Measurements from ENCODE around the gene DDX18. TPM values are rescaled to one million over a fixed set of nuclear protein-coding genes. Genes with fewer than 3 reads are reported as not detected.

Gene DDX18
- total RNA-seq, 1 experiment from 2014 or later, result 88.0 TPM

DNA sequence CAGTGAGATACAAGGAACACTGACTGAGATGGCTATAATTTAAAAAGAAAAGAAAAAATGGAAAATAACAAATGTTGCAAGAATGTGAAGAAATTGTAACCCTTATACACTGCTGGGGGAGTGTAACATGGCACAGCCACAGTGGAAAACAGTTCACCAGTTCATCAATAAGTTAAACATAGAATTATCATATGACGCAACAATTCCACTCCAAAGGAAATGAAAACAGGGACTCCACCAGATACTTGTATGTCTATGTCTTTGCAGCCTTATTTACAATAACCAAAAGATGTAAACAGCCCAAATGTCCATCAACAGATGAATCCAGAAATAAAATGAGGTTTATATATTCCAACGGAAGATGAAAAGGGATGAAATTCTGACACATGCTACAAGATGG, 30.8 kb downstream of the DDX18 start:
- Histone ChIP-seq H3K27me3 (ENCODE audit: low read length) (no peaks in the 10 kb centered on the region), H3K9ac (ENCODE audit: low read length) (no peak overlapping the region), H3K4me2 (ENCODE audit: low read depth, low read length, poor library complexity, severe bottlenecking) (no peak overlapping the region), H3K36me3 (ENCODE audit: insufficient read depth, low read length) (no peaks in the 10 kb centered on the region), H3K79me2 (ENCODE audit: low read length) (no peaks in the 10 kb centered on the region), H3K9me2 (replicated peaks; ENCODE audit: insufficient read depth, low read length) (0 out of 2 replicates have a peak, but pooled peaks cover 2% of the 10 kb centered on the region), H3K4me3 (ENCODE audit: low read length) (no peak overlapping the region), H3K9me3 (ENCODE audit: low read length) (no peaks in the 10 kb centered on the region), H2AFZ (ENCODE audit: low read length) (no peak overlapping the region), H3K27ac (ENCODE audit: low read length) (no peak overlapping the region), H4K20me1 (ENCODE audit: insufficient read depth, low read depth, low read length) (no peaks in the 10 kb centered on the region), H3K4me1 (ENCODE audit: low read length) (no peaks in the 10 kb centered on the region)
- DNase-seq, result no peak

GRCh38 chr2:117850015-117850414, 35.5 kb downstream of the DDX18 start:
- H3K36me3 ChIP-seq (ENCODE audit: insufficient read depth, low read length), result no peaks in the 10 kb centered on the region
- H3K4me3 ChIP-seq (ENCODE audit: low read length), result no peak overlapping the region
- H3K4me2 ChIP-seq (ENCODE audit: low read depth, low read length, poor library complexity, severe bottlenecking), result no peak overlapping the region
- H4K20me1 ChIP-seq (ENCODE audit: insufficient read depth, low read depth, low read length), result no peaks in the 10 kb centered on the region
- no peak overlapping the region for H3K9ac ChIP-seq (ENCODE audit: low read length)
- no peaks in the 10 kb centered on the region for H3K9me2 ChIP-seq (replicated peaks; ENCODE audit: insufficient read depth, low read length)
- no peaks in the 10 kb centered on the region for H3K79me2 ChIP-seq (ENCODE audit: low read length)
- no peak for DNase-seq
- no peak overlapping the region for H2AFZ ChIP-seq (ENCODE audit: low read length)
- no peaks in the 10 kb centered on the region for H3K27me3 ChIP-seq (ENCODE audit: low read length)
- no peak overlapping the region for H3K27ac ChIP-seq (ENCODE audit: low read length)
- H3K4me1 ChIP-seq (ENCODE audit: low read length), result no peaks in the 10 kb centered on the region
- H3K9me3 ChIP-seq (ENCODE audit: low read length), result no peaks in the 10 kb centered on the region

DNA sequence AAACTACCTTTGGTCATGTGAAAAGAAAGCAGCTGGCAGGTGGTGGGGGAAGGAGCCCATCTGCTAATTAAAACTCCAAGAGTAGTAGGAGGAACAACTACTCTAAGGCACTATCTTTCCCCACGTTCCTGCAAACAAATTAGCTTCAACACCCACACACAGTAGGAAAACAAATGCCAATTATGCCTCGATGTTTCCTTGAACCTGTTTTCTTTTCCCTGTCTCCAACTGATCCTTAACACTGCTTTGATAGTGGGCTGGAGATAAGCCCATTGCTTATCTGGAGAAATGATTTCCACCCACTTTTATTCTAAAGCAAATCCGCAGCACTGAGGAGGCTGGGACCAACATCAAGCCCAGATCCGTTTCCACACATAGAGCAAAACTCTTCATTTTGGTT, 36.0 kb downstream of the DDX18 start:
- H3K4me3 ChIP-seq (ENCODE audit: low read length), result no peak overlapping the region
- H3K79me2 ChIP-seq (ENCODE audit: low read length), result no peaks in the 10 kb centered on the region
- no peaks in the 10 kb centered on the region for H3K27me3 ChIP-seq (ENCODE audit: low read length)
- no peak for DNase-seq
- no peaks in the 10 kb centered on the region for H3K9me3 ChIP-seq (ENCODE audit: low read length)
- H3K9me2 ChIP-seq (replicated peaks; ENCODE audit: insufficient read depth, low read length), result no peaks in the 10 kb centered on the region
- H3K4me1 ChIP-seq (ENCODE audit: low read length), result no peaks in the 10 kb centered on the region
- no peak overlapping the region for H3K9ac ChIP-seq (ENCODE audit: low read length)
- H3K4me2 ChIP-seq (ENCODE audit: low read depth, low read length, poor library complexity, severe bottlenecking), result no peak overlapping the region
- no peak overlapping the region for H3K27ac ChIP-seq (ENCODE audit: low read length)
- no peaks in the 10 kb centered on the region for H4K20me1 ChIP-seq (ENCODE audit: insufficient read depth, low read depth, low read length)
- H3K36me3 ChIP-seq (ENCODE audit: insufficient read depth, low read length), result no peaks in the 10 kb centered on the region
- H2AFZ ChIP-seq (ENCODE audit: low read length), result no peak overlapping the region

GRCh38 chr2:117851969-117852368, 37.5 kb downstream of the DDX18 start:
- Histone ChIP-seq H3K9me2 (replicated peaks; ENCODE audit: insufficient read depth, low read length) (no peaks in the 10 kb centered on the region), H3K27ac (ENCODE audit: low read length) (no peak overlapping the region), H2AFZ (ENCODE audit: low read length) (no peak overlapping the region), H3K27me3 (ENCODE audit: low read length) (no peaks in the 10 kb centered on the region), H3K4me2 (ENCODE audit: low read depth, low read length, poor library complexity, severe bottlenecking) (no peak overlapping the region), H3K9ac (ENCODE audit: low read length) (no peak overlapping the region), H3K4me3 (ENCODE audit: low read length) (no peak overlapping the region), H3K79me2 (ENCODE audit: low read length) (no peaks in the 10 kb centered on the region), H4K20me1 (ENCODE audit: insufficient read depth, low read depth, low read length) (no peaks in the 10 kb centered on the region), H3K4me1 (ENCODE audit: low read length) (no peaks in the 10 kb centered on the region), H3K9me3 (ENCODE audit: low read length) (no peaks in the 10 kb centered on the region), H3K36me3 (ENCODE audit: insufficient read depth, low read length) (no peaks in the 10 kb centered on the region)
- DNase-seq, result no peak

DNA sequence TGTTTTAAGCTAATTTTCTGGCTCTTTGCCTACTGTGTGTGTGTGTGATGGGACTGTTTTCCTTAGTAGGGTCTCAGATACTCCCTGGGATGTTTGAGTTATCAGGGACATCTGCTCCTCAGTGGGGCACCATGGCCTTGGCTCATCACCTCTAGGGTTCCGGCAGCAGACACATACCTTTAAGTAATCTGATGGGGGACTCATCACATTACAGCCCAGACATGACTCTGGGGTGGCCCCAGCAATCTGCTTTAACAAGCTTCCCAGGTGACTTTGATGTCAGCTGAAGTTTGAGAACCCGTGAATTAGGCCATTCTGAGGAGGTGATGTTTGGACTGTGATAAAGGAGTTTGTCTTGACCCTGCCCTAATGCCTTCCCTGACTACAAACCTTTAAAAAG, 38.8 kb downstream of the DDX18 start:
- no peaks in the 10 kb centered on the region for H3K79me2 ChIP-seq (ENCODE audit: low read length)
- no peak overlapping the region for H3K27ac ChIP-seq (ENCODE audit: low read length)
- H3K4me3 ChIP-seq (ENCODE audit: low read length), result no peak overlapping the region
- no peaks in the 10 kb centered on the region for H3K9me2 ChIP-seq (replicated peaks; ENCODE audit: insufficient read depth, low read length)
- H3K4me2 ChIP-seq (ENCODE audit: low read depth, low read length, poor library complexity, severe bottlenecking), result no peak overlapping the region
- no peak overlapping the region for H3K9ac ChIP-seq (ENCODE audit: low read length)
- H2AFZ ChIP-seq (ENCODE audit: low read length), result no peak overlapping the region
- H4K20me1 ChIP-seq (ENCODE audit: insufficient read depth, low read depth, low read length), result no peaks in the 10 kb centered on the region
- H3K4me1 ChIP-seq (ENCODE audit: low read length), result no peaks in the 10 kb centered on the region
- no peaks in the 10 kb centered on the region for H3K27me3 ChIP-seq (ENCODE audit: low read length)
- DNase-seq, result no peak
- no peaks in the 10 kb centered on the region for H3K36me3 ChIP-seq (ENCODE audit: insufficient read depth, low read length)
- H3K9me3 ChIP-seq (ENCODE audit: low read length), result no peaks in the 10 kb centered on the region

- Histone ChIP-seq H4K20me1 (ENCODE audit: insufficient read depth, low read depth, low read length) (no peaks in the 10 kb centered on the region), H3K79me2 (ENCODE audit: low read length) (no peaks in the 10 kb centered on the region), H3K27me3 (ENCODE audit: low read length) (no peaks in the 10 kb centered on the region), H3K4me2 (ENCODE audit: low read depth, low read length, poor library complexity, severe bottlenecking) (no peak overlapping the region), H3K9ac (ENCODE audit: low read length) (no peak overlapping the region), H3K36me3 (ENCODE audit: insufficient read depth, low read length) (no peaks in the 10 kb centered on the region), H3K9me2 (replicated peaks; ENCODE audit: insufficient read depth, low read length) (no peaks in the 10 kb centered on the region), H3K27ac (ENCODE audit: low read length) (no peak overlapping the region), H3K9me3 (ENCODE audit: low read length) (no peaks in the 10 kb centered on the region), H3K4me1 (ENCODE audit: low read length) (no peaks in the 10 kb centered on the region), H2AFZ (ENCODE audit: low read length) (no peak overlapping the region), H3K4me3 (ENCODE audit: low read length) (no peak overlapping the region)
- no peak for DNase-seq
These were observed 39.4 kb downstream of the DDX18 start for GRCh38 chr2:117853873-117854272.

- no peaks in the 10 kb centered on the region for H4K20me1 ChIP-seq (ENCODE audit: insufficient read depth, low read depth, low read length)
- H3K9me3 ChIP-seq (ENCODE audit: low read length), result no peaks in the 10 kb centered on the region
- H3K36me3 ChIP-seq (ENCODE audit: insufficient read depth, low read length), result no peaks in the 10 kb centered on the region
- no peaks in the 10 kb centered on the region for H3K9me2 ChIP-seq (replicated peaks; ENCODE audit: insufficient read depth, low read length)
- H2AFZ ChIP-seq (ENCODE audit: low read length), result no peak overlapping the region
- H3K4me1 ChIP-seq (ENCODE audit: low read length), result no peaks in the 10 kb centered on the region
- H3K27ac ChIP-seq (ENCODE audit: low read length), result no peak overlapping the region
- no peak overlapping the region for H3K4me2 ChIP-seq (ENCODE audit: low read depth, low read length, poor library complexity, severe bottlenecking)
- H3K79me2 ChIP-seq (ENCODE audit: low read length), result no peaks in the 10 kb centered on the region
- no peak for DNase-seq
- H3K4me3 ChIP-seq (ENCODE audit: low read length), result no peak overlapping the region
- H3K27me3 ChIP-seq (ENCODE audit: low read length), result no peaks in the 10 kb centered on the region
- no peak overlapping the region for H3K9ac ChIP-seq (ENCODE audit: low read length)
These were observed 40.1 kb downstream of the DDX18 start for GRCh38 chr2:117854610-117855009.

DNA sequence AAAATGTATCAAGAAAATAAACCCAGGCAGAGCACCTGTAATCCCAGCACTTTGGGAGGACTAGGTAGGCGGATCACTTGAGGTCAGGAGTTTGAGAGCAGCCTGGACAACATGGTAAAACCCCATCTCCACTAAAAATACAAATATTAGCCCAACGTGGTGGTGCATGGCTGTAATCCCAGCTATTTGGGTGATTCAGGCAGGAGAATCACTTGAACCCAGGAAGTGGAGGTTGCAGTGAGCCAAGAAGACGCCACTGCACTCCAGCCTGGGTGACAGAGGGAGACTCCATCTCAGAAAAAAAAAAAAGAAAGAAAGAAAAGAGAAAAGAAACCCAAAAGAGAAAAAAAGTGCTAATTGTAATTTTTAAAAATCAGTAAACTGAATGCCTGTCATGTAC, 41.4 kb downstream of the DDX18 start:
- no peaks in the 10 kb centered on the region for H4K20me1 ChIP-seq (ENCODE audit: insufficient read depth, low read depth, low read length)
- H3K79me2 ChIP-seq (ENCODE audit: low read length), result no peaks in the 10 kb centered on the region
- H3K4me3 ChIP-seq (ENCODE audit: low read length), result no peak overlapping the region
- H2AFZ ChIP-seq (ENCODE audit: low read length), result no peak overlapping the region
- H3K9me2 ChIP-seq (replicated peaks; ENCODE audit: insufficient read depth, low read length), result no peaks in the 10 kb centered on the region
- no peaks in the 10 kb centered on the region for H3K36me3 ChIP-seq (ENCODE audit: insufficient read depth, low read length)
- no peak overlapping the region for H3K4me2 ChIP-seq (ENCODE audit: low read depth, low read length, poor library complexity, severe bottlenecking)
- H3K9me3 ChIP-seq (ENCODE audit: low read length), result no peaks in the 10 kb centered on the region
- no peak for DNase-seq
- no peaks in the 10 kb centered on the region for H3K4me1 ChIP-seq (ENCODE audit: low read length)
- no peak overlapping the region for H3K9ac ChIP-seq (ENCODE audit: low read length)
- no peaks in the 10 kb centered on the region for H3K27me3 ChIP-seq (ENCODE audit: low read length)
- no peak overlapping the region for H3K27ac ChIP-seq (ENCODE audit: low read length)

All from Karpas-422 (cell line).